Mammary epithelial cell (primary cell): Measurements from ENCODE around the gene VWA5B1.

Experiments
- EZH2 ChIP-seq: IDR thresholded peaks from 2 replicates; pipeline ENCODE4 v1.6.1; 2012; ENCODE audit warnings: low read length, inconsistent platforms, borderline replicate concordance
- TF ChIP-seq, protein P1 (sequence below), 2 donors: IDR thresholded peaks in 1 of 2; conservative IDR thresholded peaks in 1 of 2; 2 replicates each; pipeline ENCODE4 v1.5.1; 2011 to 2012; ENCODE audit warnings: inconsistent platforms in 2 of 2, low read length in 2 of 2, mild to moderate bottlenecking in 2 of 2, control low read depth in 1 of 2, low read depth in 1 of 2; ENCODE audit not compliant: insufficient read depth in 1 of 2; ENCODE audit errors: extremely low read depth in 1 of 2

- TF ChIP-seq EZH2 = no peak
- TF ChIP-seq, protein P1, sequence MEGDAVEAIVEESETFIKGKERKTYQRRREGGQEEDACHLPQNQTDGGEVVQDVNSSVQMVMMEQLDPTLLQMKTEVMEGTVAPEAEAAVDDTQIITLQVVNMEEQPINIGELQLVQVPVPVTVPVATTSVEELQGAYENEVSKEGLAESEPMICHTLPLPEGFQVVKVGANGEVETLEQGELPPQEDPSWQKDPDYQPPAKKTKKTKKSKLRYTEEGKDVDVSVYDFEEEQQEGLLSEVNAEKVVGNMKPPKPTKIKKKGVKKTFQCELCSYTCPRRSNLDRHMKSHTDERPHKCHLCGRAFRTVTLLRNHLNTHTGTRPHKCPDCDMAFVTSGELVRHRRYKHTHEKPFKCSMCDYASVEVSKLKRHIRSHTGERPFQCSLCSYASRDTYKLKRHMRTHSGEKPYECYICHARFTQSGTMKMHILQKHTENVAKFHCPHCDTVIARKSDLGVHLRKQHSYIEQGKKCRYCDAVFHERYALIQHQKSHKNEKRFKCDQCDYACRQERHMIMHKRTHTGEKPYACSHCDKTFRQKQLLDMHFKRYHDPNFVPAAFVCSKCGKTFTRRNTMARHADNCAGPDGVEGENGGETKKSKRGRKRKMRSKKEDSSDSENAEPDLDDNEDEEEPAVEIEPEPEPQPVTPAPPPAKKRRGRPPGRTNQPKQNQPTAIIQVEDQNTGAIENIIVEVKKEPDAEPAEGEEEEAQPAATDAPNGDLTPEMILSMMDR (conservative IDR thresholded peaks at IDR 0.05 in 1 of 2, IDR thresholded peaks at IDR 0.05 in 1 of 2; ENCODE audit: extremely low read depth in 1 of 2, insufficient read depth in 1 of 2, low read depth in 1 of 2, low read length in 2 of 2) = no peak
Measured at GRCh38 chr1:20377516-20378270, 87.0 kb downstream of the VWA5B1 start.
